GM19467 (cell line): Measurements from ENCODE around the gene KLHL7.
"Not testable (repeated sequence)": the region's sequence is repeated elsewhere in the genome, so short reads cannot be mapped to it uniquely, and the experiment has no call there.

ENCODE experiments used
- ATAC-seq: cut with Tn5 transposase; IDR thresholded peaks from one replicate; pipeline ENCODE4 v1.9.1; 2021; ENCODE audit warnings: mild to moderate bottlenecking, moderate library complexity; ENCODE audit not compliant: unreplicated experiment

Gene KLHL7

GRCh38 chr7:23212395-23212794 is 106.8 kb downstream of the KLHL7 start:
- no peak for ATAC-seq

- ATAC-seq: no peak
These were observed 107.3 kb downstream of the KLHL7 start for GRCh38 chr7:23212841-23213240.

- ATAC-seq: no peak
These were observed 108.2 kb downstream of the KLHL7 start for GRCh38 chr7:23213755-23214154.

- ATAC-seq: no peak
These were observed 108.8 kb downstream of the KLHL7 start for GRCh38 chr7:23214423-23214822.

GRCh38 chr7:23214938-23215337 is 109.4 kb downstream of the KLHL7 start:
- no peak for ATAC-seq

- ATAC-seq: no peak
These were observed 110.4 kb downstream of the KLHL7 start for GRCh38 chr7:23216021-23216420.

- no peak for ATAC-seq
These were observed 112.6 kb downstream of the KLHL7 start for GRCh38 chr7:23218196-23218595.

GRCh38 chr7:23220690-23221305 is 115.2 kb downstream of the KLHL7 start:
- ATAC-seq: no peak

- ATAC-seq: no peak
These were observed 117.0 kb downstream of the KLHL7 start for GRCh38 chr7:23222439-23223030.

GRCh38 chr7:23224364-23224763 is 118.8 kb downstream of the KLHL7 start:
- ATAC-seq: not testable (repeated sequence)

- ATAC-seq: no peak
These were observed 121.4 kb downstream of the KLHL7 start for GRCh38 chr7:23226844-23227450.
